Astrocyte of the cerebellum (primary cell): ENCODE data around the gene HLTF.
A peak's percentile ranks its signal among the peaks of the same experiment; 100 is the strongest.

Experiments
- DNase-seq: peaks from one replicate; pipeline ENCODE4 v3.0.0-alpha.2; 2011; ENCODE audit warnings: low read depth
- H3K4me3 ChIP-seq: 2 replicates; pipeline ENCODE4 v1.5.1; 2011; ENCODE audit warnings: mild to moderate bottlenecking, low read depth, low read length, moderate library complexity
- CTCF ChIP-seq: IDR thresholded peaks from 2 replicates; pipeline ENCODE4 v1.5.1; 2012; ENCODE audit warnings: low read length, low read depth, moderate library complexity, mild to moderate bottlenecking; ENCODE audit errors: missing control alignments
- in situ Hi-C: cut with HindIII; loops from 2 replicates; pipeline ENCODE4 v1.10.0; 2017; ENCODE audit warnings: low sequenced_read_pairs

Gene HLTF

GRCh38 chr3:149086232-149086988, at the start of gene HLTF:
TSS of gene HLTF (minus strand) at chr3:149086533. CDS start at chr3:149086336, 197 bp downstream.
- in situ Hi-C loops = no loop called here
- peak; percentile 93 for DNase-seq
- no peak for TF ChIP-seq CTCF
- H3K4me3 ChIP-seq = peak within 1 kb of the TSS; percentile 87

GRCh38 chr3:149134575-149134974, 48.2 kb upstream of the HLTF start:
- TF ChIP-seq CTCF = no peak
- no peak overlapping the region for H3K4me3 ChIP-seq
- in situ Hi-C loops = no loop called here
- DNase-seq = peak; percentile 26

- no peak for DNase-seq
- TF ChIP-seq CTCF = no peak
- H3K4me3 ChIP-seq = no peak overlapping the region
- in situ Hi-C loops = no loop called here
Observed at GRCh38 chr3:149131589-149131988, 45.3 kb upstream of the HLTF start.

GRCh38 chr3:149129326-149130205, 43.2 kb upstream of the HLTF start, which contains the start of gene HPS3:
TSS of gene HPS3 (plus strand) at chr3:149129638. CDS start at chr3:149129724, 86 bp downstream.
- in situ Hi-C loops = no loop called here
- no peak for TF ChIP-seq CTCF
- H3K4me3 ChIP-seq = peak within 1 kb of the TSS; percentile 69
- DNase-seq = peak; percentile 59

GRCh38 chr3:149128821-149129220, 42.5 kb upstream of the HLTF start:
- in situ Hi-C loops = no loop called here
- no peak for TF ChIP-seq CTCF
- DNase-seq = no peak
- peak overlapping the region; percentile 69 for H3K4me3 ChIP-seq

GRCh38 chr3:149122721-149123578, 36.6 kb upstream of the HLTF start:
- DNase-seq = no peak
- in situ Hi-C loops = loop anchor here (25.0 kb wide), 1 partner anchor 164 kb away; no protein-coding TSS in a partner anchor
- H3K4me3 ChIP-seq = no peak overlapping the region
- no peak for TF ChIP-seq CTCF
